ENCODE results near the gene NR5A2.

NR5A2 gene

DNA sequence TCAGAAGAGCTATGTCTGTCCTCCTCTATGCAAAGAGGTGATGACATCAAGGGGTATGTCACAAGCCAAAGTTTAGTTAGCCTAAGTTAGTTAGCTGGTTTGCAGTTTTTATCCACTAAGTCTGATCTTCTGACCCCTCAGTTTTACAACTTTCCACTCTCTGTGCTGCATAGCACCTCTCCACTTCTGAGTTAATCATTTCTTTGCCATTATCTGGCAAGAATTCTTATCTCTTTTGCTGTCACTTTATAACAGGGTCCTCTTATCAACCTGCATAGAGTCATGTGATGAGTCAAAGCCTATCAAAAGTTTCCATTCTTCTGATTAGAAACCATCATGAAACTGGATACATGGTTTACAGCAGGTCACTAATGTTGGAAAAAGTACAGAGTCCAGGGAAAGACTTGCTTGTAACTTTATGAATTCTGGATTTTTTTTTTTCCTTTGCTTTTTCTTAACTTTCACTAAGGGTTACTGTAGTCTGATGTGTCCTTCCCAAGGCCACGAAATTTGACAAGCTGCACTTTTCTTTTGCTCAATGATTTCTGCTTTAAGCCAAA is at the start of gene NR5A2:
TSS of gene NR5A2 (plus strand) at position 447 of the 560 bp plus-strand sequence. CDS start 138 bp downstream, outside the sequence.
- DNase-seq (ENCODE audit: low read depth in 1 of 2, low spot score in 1 of 2), result no peak

DNA sequence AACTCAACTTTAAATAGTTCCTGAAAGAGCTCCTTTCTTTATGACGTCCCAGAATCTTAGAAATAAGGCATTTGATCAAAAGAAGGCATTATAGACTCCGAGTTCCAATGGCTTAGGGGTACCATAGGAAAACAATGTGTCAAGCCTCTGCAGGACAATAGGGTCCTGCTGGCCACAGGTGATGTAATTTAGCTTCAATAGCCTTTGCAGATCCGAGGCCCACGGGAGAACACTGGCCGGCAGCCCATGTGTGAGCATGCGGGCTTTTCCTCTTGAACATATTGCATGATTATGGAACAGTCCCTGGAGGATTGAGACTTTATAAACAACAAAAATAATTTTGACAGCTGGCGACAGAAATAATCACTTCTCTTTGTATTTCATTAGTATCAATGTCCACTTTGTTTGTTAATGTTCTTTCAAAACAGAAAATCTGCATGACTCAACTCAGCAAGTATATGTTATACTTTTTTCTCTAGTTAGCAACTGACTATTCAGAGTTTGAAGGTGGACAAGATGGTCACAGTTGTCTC is 49.0 kb upstream of the NR5A2 start:
- no peak for DNase-seq (ENCODE audit: low read depth in 1 of 2, low spot score in 1 of 2)

DNA sequence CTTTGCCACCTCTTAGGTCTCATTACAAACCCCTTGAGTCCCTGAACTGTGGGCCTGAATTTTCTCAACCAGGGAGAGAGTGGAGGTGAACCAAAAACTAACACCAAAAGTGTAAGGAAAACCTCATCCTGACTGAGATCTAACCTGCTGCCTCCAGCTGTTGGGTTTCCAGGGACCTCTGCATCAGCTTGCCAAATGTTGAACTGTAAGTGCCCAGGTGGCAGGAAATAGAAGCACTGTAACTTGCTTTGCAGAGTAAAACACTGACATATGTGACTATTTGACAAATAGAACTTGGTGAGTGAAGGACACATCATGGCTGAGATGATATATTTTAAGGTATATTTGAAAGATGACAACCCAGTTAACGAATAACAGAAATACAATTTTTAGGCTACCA is 48.4 kb upstream of the NR5A2 start:
- DNase-seq (ENCODE audit: low read depth in 1 of 2, low spot score in 1 of 2), result no peak

DNA sequence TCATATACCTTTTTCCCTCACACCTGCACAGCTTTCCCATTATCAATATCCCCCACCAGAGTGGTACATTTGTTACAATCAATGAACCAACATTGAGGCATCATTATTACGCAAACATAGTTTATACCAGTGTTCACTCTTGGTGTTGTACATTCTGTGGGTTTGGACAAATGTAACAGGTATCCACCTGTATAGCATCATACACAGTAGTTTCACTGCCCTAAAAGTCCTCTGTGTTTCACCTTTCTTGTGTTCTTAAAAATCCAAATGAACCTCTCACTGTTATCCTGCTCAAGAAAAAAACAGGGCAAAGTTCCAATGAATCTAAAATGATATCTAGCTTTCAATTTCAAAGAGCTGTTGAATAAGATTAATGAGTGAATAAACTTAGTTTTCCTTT is 45.9 kb upstream of the NR5A2 start:
- DNase-seq (ENCODE audit: low read depth in 1 of 2, low spot score in 1 of 2), result no peak

DNA sequence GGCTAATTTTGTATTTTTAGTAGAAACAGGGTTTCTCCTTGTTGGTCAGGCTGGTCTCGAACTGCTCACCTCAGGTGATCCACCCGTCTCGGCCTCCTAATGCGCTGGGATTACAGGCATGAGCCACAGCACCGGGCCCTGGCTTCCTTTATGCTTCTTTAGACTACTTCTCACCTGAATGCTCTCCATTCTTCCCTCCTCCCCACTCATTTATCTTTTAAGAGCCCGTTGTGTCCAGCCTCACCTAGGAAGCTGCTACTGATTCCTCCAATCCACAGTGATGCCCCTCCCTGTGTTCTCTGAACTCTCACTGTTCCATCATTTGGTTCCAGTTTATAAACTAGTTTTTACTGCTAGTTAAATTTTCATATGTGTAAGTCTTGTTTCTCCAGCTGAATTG is 44.9 kb upstream of the NR5A2 start:
- DNase-seq (ENCODE audit: low read depth in 1 of 2, low spot score in 1 of 2), result no peak

DNA sequence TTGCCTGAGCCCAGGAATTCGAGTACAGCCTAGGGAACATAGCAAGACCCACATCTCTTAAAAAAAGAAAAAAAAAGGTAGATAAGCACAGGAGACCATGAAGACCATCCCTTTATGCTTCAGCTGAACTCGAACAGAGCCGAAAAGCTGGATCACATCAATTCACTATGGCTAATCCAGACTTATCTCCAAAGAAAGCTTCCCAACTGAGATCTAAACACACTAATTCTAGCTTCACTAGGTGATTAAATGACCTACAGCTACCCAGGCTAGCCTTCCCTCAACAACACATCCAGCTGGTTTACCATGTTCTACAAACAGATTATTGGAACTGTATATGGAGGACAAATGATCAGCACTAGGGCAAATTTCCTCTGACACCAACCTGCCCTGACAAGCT is 44.0 kb upstream of the NR5A2 start:
- DNase-seq (ENCODE audit: low read depth in 1 of 2, low spot score in 1 of 2), result no peak

DNA sequence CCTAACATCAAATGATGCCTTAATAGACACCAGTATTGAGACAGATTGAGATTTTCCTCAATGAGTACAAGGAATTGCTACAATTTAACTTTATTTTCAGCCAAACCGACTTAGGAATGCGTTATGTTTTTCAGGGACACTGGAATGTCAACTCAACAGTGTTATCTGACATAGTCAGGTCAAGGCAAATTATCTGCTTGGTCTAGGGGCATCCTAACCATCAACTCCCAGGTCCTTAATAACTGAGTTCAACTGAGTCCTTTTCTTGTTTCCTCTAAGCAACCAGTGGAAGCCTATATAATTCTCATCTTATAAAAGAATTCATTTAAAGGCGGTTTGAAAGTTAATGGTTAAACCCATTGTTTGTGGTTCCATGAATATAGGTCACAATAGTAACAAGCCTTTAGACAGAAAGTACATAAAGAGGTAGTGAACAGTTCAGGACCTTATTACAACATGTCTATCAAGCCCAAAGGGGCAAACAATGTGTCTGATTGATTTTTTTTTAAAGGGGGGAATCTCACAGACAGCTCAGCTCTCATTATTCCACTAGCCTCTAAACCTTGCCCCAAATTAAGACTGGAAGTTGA is 32.3 kb upstream of the NR5A2 start:
- DNase-seq (ENCODE audit: low read depth in 1 of 2, low spot score in 1 of 2), result no peak

DNA sequence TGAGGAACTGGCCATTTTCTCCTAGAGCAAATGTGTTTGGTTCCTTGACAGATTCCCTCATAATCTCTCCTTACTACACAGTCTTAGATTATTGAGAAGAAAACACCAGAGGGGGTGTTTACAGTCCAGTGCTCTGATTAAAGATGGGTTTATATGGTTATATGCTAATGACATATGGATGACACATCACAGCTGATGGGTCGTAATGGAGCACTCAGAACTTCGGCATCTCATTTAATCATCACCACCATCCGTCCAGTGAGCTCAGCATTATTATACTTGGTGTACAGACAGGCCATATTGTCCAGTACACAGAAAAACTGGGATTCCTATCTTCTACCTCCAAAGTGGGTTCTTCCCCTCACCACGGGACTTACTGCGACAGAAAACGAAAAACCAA is 22.3 kb upstream of the NR5A2 start:
- no peak for DNase-seq (ENCODE audit: low read depth in 1 of 2, low spot score in 1 of 2)

DNA sequence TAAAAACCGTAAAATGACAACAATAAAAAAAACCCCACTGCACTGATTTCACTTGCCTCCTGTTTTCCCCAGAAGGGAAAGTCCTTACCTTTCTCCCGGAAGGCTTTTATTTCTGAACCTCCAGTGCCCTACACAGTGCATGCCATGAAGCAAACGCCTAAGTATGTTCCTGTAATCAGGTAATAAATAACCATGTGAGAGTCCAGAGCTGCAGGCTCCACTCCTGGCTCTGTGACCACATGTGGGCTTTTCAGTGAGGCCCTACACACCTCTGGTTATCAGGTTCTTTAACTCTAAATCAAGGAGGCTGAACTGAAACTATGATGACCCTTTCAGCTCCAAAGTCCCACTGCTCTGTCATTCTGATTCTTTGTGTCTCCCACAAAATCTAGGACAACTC is 20.8 kb upstream of the NR5A2 start:
- DNase-seq (ENCODE audit: low read depth in 1 of 2, low spot score in 1 of 2), result no peak

DNA sequence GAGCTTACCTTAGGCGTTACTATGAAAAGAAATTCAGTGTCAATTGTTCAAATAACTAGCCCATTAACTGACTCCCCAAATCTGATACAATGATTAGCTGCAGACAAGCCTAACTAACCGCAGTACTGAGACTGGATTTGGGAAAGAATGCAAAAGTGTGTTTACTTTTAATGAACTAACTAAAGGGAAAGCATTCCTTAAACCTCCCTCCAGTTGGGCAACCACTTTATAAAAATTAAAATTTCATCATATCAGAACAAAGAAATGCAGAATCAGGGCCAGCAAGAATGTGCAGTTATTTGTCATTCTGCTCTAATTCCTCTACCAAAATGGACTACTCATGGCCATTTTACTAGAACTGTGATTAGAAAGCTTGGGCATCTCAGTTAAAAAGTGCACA is 11.7 kb upstream of the NR5A2 start:
- no peak for DNase-seq (ENCODE audit: low read depth in 1 of 2, low spot score in 1 of 2)

DNA sequence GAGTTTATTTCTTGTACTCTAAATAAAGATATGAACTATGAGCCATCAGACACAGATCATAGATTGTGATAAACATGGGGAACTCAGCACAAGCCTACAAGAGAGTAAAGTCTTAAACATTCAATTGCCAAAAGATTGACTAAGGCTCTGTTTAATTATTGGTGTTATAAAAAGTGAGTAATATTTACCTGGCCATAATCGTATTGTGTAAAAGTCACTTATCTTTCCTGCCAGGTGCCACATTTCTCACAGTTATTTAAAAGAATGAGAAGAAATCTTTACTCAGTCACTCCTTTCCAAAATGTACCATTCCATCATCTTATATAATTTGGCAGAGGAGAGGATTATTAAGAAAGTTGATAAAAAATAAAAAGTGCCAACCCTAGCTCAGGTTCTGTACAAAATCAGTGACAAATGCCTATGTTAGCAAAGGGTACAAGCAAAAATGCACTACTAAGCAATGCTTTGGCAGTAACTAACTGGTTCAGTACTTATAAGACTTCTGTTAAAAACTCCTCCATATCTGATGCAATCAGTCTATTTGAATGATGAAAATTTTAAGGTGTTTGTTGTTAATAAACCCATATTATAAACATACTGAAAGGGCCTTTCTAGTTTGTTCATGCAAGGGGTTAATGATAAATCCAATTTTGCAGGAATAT is 5.8 kb upstream of the NR5A2 start:
- no peak for DNase-seq (ENCODE audit: low read depth in 1 of 2, low spot score in 1 of 2)

DNA sequence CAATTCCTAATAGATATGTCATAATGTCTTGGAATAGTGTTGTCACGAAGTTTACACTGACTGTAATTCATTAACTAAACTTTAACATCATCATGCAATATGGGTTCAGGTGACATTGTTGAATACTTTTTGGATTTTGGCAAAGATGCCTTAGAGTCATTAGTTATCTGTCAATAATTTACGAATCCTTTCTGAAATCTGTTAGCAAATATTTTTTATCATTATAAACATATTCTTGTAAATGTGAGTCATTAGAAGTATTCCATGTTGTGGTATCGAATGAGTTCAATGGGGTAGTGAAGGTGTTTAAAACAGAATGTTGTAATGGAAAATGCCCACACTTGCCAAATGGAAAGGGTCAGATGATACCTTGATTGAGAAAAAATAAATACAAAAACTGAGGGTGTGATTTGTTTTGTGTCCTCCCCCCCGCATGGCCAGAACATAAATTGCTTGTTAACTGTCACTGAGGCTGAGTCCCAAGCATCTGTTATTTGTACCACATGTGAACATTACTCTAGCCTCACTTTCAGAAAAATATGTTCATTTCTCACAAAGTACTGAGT is 5.2 kb upstream of the NR5A2 start:
- no peak for DNase-seq (ENCODE audit: low read depth in 1 of 2, low spot score in 1 of 2)

DNA sequence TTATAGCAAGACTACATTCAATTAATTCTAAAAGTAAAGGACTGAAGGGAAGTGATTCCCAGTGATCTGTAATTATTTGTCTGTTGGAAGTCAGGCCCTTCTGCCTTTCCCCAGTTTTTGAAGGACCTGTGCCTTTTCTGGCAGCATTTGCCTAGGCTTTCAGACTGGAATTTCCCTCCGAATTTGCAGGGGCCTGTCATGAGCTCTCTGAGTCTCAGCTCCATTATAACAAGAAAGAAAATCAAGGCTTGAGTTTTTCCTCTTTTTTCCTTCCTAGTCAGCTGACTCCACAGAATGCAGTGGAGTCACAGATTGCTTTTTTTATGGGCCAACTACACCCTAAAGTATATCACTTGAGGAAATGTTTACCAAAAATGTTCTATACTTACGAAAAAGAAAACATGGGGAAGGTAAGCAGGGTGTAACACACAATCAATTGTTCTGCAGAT is 1.1 kb downstream of the NR5A2 start:
- DNase-seq (ENCODE audit: low read depth in 1 of 2, low spot score in 1 of 2), result no peak

DNA sequence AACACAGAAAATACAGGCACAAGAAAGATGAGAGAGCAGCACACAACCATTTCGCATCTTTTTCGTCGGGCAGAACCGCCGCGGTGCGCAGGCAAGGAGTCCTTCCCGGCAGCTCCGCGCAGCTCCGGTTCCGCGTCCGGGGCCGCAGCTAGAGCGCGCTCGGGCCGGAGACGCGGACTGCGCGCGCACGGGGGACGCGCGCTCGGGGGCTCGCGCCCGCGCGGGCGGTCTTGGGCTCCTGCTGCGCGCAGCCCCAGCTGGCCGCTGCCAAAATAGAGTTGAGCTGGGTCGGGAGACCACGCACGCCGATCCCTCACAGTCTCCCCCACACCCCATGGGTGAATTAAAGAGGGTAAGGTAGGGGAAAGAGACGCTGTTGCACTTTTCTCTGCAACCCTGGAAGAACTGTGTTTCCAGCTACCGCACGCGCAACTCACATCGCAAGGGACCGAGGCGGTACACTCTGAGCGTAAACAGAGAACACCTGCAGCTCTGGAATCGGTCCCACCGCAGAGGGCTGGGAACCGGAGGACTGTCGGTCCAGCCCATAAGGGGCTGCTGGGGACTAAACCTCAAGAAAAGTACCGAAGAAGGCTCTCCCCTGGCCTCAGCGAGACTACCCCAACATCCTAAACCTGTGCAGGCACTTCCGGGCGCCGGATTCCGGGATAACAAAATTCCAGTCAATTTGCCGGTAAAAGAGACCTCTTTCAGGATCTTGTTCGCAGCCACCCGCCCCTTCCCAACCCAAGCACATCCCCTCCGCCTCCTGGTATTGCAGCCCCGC is 1.7 kb downstream of the NR5A2 start:
- no peak for DNase-seq (ENCODE audit: low read depth in 1 of 2, low spot score in 1 of 2)

DNA sequence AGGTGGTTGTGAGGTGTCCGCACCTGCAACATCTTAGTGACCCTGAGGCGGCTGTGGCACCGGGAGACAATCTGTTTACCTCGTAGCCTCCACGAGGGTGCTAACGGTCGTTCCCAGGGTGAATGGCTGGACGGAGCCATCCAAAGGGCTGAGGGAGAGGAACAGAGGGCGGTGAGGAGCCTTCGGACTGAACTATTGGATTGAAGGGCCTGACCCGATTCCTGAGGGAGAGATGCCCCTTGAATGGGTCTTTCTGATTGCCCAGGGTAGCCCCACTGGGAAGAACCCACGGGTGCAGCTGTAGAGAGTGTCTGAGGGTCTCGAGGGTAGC is 2.3 kb downstream of the NR5A2 start:
- DNase-seq (ENCODE audit: low read depth in 1 of 2, low spot score in 1 of 2), result no peak

DNA sequence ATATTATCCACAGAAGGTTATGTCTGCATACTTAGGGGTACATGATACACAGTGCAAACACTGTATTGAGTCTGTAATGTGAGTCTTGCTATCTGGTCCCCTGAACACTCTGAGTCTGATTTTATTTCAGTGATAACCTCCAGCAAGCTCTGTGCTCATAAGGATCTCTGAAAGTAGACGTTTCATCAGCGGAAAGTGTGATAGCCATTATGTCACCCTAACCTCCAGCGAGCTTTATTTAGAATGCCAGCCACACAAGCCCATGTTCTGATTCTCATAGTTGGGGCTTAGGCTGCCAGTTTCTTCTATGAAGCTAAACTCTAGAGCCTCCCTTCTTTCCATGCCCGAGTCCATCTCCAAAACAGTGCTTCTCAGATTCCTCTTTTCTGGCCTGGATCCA is 3.3 kb downstream of the NR5A2 start:
- DNase-seq (ENCODE audit: low read depth in 1 of 2, low spot score in 1 of 2), result no peak

DNA sequence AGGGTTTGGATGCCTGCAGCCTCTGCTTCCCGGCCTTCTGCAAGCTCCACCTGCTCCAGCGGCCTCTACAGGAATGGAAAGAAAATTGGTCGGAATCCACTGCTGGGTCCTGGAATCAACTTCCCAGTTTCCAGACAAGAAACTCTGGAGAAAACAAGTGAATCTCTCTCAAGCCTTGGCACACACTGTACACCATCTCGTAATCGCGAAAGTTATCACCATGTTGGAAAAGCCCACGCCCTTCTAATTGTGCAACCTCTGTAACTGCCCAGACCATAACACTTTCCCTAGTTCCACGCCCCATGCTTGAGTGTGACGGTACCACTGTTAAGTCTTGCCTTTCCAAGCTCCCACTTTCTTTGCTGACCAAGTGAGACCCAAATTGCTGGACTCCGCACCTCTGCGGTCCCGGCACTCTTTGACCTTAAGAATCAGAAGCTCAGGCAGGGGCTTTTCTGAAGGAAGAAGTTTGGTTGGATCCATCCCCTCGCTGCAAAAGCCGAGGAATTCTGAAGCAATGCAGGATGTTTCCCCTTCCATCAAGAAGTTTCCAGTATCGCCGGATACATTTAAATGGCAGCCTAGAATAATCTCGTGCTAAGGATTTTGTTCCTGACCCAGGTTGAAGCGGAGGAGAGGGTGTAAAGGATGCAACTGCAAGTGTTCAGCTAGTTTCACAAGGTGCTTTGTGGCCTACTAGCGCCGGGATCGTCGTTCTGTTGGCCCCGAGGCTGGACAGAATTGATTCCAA is 6.2 kb downstream of the NR5A2 start:
- no peak for DNase-seq (ENCODE audit: low read depth in 1 of 2, low spot score in 1 of 2)

DNA sequence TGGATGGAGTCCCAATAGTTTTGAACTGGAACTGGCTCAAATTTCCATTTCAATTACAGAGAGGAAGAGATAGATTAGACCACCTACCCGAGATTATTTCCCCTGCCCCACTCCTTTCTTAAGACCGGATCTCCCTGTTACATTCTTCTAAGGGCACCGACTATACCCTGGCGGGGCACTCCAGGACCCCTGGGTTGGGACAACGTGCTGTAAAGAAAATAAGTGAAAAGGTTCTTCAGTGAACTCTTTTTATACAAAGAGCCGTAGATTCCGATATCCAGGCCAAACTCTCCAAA is 6.7 kb downstream of the NR5A2 start:
- no peak for DNase-seq (ENCODE audit: low read depth in 1 of 2, low spot score in 1 of 2)

DNA sequence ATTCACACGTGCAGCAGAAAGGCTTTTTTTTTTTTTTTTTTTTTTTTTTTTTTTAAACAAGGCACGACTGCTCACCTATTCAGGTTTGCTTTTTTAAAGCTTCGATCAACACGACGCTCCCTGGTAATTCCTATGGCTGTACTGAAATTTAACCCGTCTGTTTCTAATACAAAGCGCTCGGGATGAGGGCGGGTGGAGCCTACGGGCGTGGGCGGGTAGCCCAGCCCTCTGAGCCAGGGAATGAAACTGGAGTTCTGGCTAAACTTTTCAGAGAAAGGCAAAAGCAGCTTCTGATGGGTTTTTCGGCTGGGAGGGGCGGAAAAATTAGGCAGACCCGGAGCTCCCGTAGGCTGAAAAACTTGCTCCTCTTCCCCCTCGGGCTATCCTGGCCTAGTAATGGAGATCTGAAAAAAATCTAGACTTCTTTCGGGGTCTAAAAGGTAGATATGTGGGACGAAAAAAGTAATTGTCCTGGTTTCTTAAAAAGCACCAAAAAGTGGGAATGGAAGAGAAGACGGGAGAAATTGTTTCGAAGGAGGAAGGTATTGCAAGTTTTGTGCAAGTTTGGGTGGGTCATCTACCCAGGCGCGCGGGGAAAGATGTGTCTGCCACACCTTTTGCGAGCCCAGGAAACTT is 7.4 kb downstream of the NR5A2 start:
- DNase-seq (ENCODE audit: low read depth in 1 of 2, low spot score in 1 of 2), result no peak

DNA sequence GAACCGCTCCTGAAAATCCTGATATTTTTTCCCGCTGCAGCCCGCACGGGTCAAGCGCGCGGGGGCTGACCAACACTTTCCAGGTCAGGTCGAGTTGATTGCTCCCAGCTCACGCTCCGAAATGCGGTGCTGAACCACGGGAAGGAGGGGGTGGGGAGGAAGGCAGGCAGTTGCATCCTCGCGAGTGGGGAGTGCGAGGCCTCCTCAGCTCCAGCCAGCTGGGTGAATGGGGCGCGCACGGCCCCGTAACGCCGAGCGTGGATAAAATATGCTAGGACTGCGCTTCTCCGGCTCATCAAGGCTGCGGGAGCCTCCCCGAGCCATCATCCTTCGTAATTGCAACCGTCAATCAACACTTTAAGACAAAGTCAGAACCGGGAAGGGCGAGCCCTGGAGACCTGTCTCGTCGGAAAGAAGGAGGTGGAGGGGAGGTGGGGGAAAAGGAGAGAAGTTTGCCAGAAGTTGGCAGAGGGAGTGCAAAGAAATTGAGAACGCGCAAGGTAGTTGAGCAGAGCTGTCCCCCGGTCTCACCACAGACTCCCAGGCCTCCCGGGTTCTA is 8.0 kb downstream of the NR5A2 start:
- DNase-seq (ENCODE audit: low read depth in 1 of 2, low spot score in 1 of 2), result no peak

Measured in activated T-helper 1 cell treated with anti-CD3 and anti-CD28 coated beads, Interleukin-2, amount 50 U/mL, for 16 hours (primary cell).